Epithelial cell of esophagus (primary cell): Measurements from ENCODE around the gene NONO.
A peak's percentile ranks its signal among the peaks of the same experiment; 100 is the strongest.
"Not testable (repeated sequence)": the region's sequence is repeated elsewhere in the genome, so short reads cannot be mapped to it uniquely, and the experiment has no call there.

ENCODE experiments used
- DNase-seq: peaks from one replicate; pipeline ENCODE4 v3.0.0; 2010; ENCODE audit warnings: low read depth
- H3K4me3 ChIP-seq: 2 replicates; pipeline ENCODE4 v1.5.1; 2011; ENCODE audit warnings: mild to moderate bottlenecking, low read length, control low read depth
- CTCF ChIP-seq: IDR thresholded peaks from 2 replicates; pipeline ENCODE4 v1.5.1; 2011; ENCODE audit warnings: low read depth, mild to moderate bottlenecking, low read length, control low read depth, inconsistent platforms; ENCODE audit not compliant: insufficient read depth; ENCODE audit errors: missing control alignments

Gene NONO

GRCh38 chrX:71302461-71303213, 19.2 kb downstream of the NONO start:
- no peak for TF ChIP-seq CTCF
- H3K4me3 ChIP-seq = no peak overlapping the region
- DNase-seq = no peak

- H3K4me3 ChIP-seq = no peak overlapping the region
- no peak for TF ChIP-seq CTCF
- no peak for DNase-seq
Observed at GRCh38 chrX:71304561-71304960, 21.1 kb downstream of the NONO start.

- DNase-seq = no peak
- no peak for TF ChIP-seq CTCF
- H3K4me3 ChIP-seq = no peak overlapping the region
Observed at GRCh38 chrX:71315917-71316316, 32.5 kb downstream of the NONO start.

GRCh38 chrX:71316959-71317358, 33.5 kb downstream of the NONO start:
- DNase-seq, H3K4me3 ChIP-seq: not testable (repeated sequence)

GRCh38 chrX:71320126-71320525, 36.7 kb downstream of the NONO start:
- TF ChIP-seq CTCF = no peak
- DNase-seq = no peak

GRCh38 chrX:71321731-71322130, 38.3 kb downstream of the NONO start:
- TF ChIP-seq CTCF = no peak
- no peak overlapping the region for H3K4me3 ChIP-seq
- no peak for DNase-seq

More at GRCh38 chrX:71320126-71320525, 36.7 kb downstream of the NONO start:
- no peak overlapping the region for H3K4me3 ChIP-seq

GRCh38 chrX:71324452-71324851, 41.0 kb downstream of the NONO start:
- not testable (repeated sequence) for DNase-seq, H3K4me3 ChIP-seq

- DNase-seq = no peak
Observed at GRCh38 chrX:71326394-71326793, 43.0 kb downstream of the NONO start.

GRCh38 chrX:71349151-71349665, 65.8 kb downstream of the NONO start:
- not testable (repeated sequence) for H3K4me3 ChIP-seq
- DNase-seq = peak; percentile 35

More at GRCh38 chrX:71326394-71326793, 43.0 kb downstream of the NONO start:
- no peak overlapping the region for H3K4me3 ChIP-seq
- TF ChIP-seq CTCF = no peak

GRCh38 chrX:71349867-71350266, 66.4 kb downstream of the NONO start:
- not testable (repeated sequence) for H3K4me3 ChIP-seq, DNase-seq
